ENCODE results near the gene WIZ. TPM values are rescaled to one million over a fixed set of nuclear protein-coding genes. Genes with fewer than 3 reads are reported as not detected.

Gene WIZ
- total and polyA plus RNA-seq, 2 of the 8 experiments (the other 6 are each of a cell fraction or from before 2014, with no cell fraction given), result 12.5 to 33.2 TPM

GRCh38 chr19:15456441-15456840 lies 6.7 kb upstream of the WIZ start:
- H2BK15ac ChIP-seq (ENCODE audit: low read length), result no peak overlapping the region
- H3K56ac ChIP-seq (replicated peaks; ENCODE audit: insufficient read length, low read depth, low read length), result no peak overlapping the region
- CTCF ChIA-PET (ENCODE audit: partially characterized antibody), result interaction anchor here (0.5 to 5.7 kb wide), 13 partner anchors 8 to 670 kb away, joined by 3 to 25 read pairs (median 4); partner anchors contain the start of genes AKAP8L and RASAL3
- H2BK5ac ChIP-seq (ENCODE audit: low read depth, low read length), result no peak overlapping the region
- WGBS, 2 experiments (ENCODE audit: extremely low coverage in 1 of 2, insufficient coverage in 1 of 2, insufficient read length in 1 of 2, insufficient replicate concordance in 2 of 2, low coverage in 1 of 2, low lambda C conversion rate in 2 of 2, missing lambda C conversion rate in 1 of 2), result 38% methylated on average over 13 of the region's 14 CpGs; no CpG with 5 or more reads in 1 of the 2 experiments
- H3K4ac ChIP-seq (replicated peaks; ENCODE audit: insufficient read length, low read depth, low read length), result no peak overlapping the region
- 0 out of 2 replicates have a peak overlapping the region, but pooled peaks have one; percentile 2 for H2AFZ ChIP-seq (ENCODE audit: low read length)
- peak overlapping the region; percentile 49 to 82 for H3K4me2 ChIP-seq (ENCODE audit: insufficient read depth in 1 of 2, low read depth in 2 of 2, low read length in 2 of 2)
- POLR2A ChIA-PET (ENCODE audit: partially characterized antibody), result interaction anchor here (1.1 kb wide), 2 partner anchors 35 to 38 kb away, joined by 3 to 6 read pairs; partner anchors contain the start of gene AKAP8L
- H3K79me1 ChIP-seq (ENCODE audit: low read depth, low read length), result no peaks in the 10 kb centered on the region
- peaks cover 20 to 69% (median 55%) of the 10 kb centered on the region in 4 experiments for H3K27me3 ChIP-seq (replicated peaks in 1 of 4; ENCODE audit: control insufficient read depth in 3 of 4, extremely low read depth in 1 of 4, insufficient read depth in 3 of 4, low read length in 3 of 4)
- no peak for TF ChIP-seq SIX5 (IDR thresholded peaks at IDR 0.05; ENCODE audit: low read depth, low read length)
- no peak for TF ChIP-seq PHF8 (conservative IDR thresholded peaks at IDR 0.05; ENCODE audit: low read depth, low read length)
- TF ChIP-seq TAF1 (IDR thresholded peaks at IDR 0.05; ENCODE audit: low read depth, low read length), result no peak
- TF ChIP-seq POLR2A (IDR thresholded peaks at IDR 0.05; ENCODE audit: control extremely low read depth in 1 of 2, low read depth in 2 of 2, low read length in 2 of 2), result no peak
- TF ChIP-seq TEAD4 (IDR thresholded peaks at IDR 0.05; ENCODE audit: low read depth, low read length), result no peak
- no peak for TF ChIP-seq YY1 (IDR thresholded peaks at IDR 0.05; ENCODE audit: low read depth, low read length)
- TF ChIP-seq BACH1 (IDR thresholded peaks at IDR 0.05; ENCODE audit: low read length), result no peak
- no peak for TF ChIP-seq TCF12 (IDR thresholded peaks at IDR 0.05; ENCODE audit: low read depth, low read length)
- no peak for TF ChIP-seq EP300 (IDR thresholded peaks at IDR 0.05; ENCODE audit: borderline replicate concordance in 1 of 2, low read depth in 2 of 2, low read length in 2 of 2)
- no peak for TF ChIP-seq GABPA (IDR thresholded peaks at IDR 0.05; ENCODE audit: borderline replicate concordance, insufficient read depth, low read length)
- no peak for TF ChIP-seq JUND (IDR thresholded peaks at IDR 0.05; ENCODE audit: low read length)
- no peak for TF ChIP-seq NRF1 (IDR thresholded peaks at IDR 0.05; ENCODE audit: low read depth, low read length)
- TF ChIP-seq CEBPB (IDR thresholded peaks at IDR 0.05; ENCODE audit: low read depth, low read length), result no peak
- no peak overlapping the region for H2BK20ac ChIP-seq (ENCODE audit: low read length)
- peak overlapping the region; percentile 50; the same call in 1 of the 2 replicates for H2BK12ac ChIP-seq (ENCODE audit: low read depth, low read length)
- DNase-seq (ENCODE audit: low read depth in 1 of 2, low spot score in 2 of 2) (no peak), FAIRE-seq (no peak)
- peak overlapping the region; percentile 1; the same call in 1 of the 2 replicates for H3K18ac ChIP-seq (ENCODE audit: extremely low read depth, low read length)
- no peaks in the 10 kb centered on the region for H3K9me3 ChIP-seq (ENCODE audit: insufficient read depth in 2 of 2, low read depth in 1 of 2, low read length in 1 of 2)
- no peaks in the 10 kb centered on the region for H3K79me2 ChIP-seq (ENCODE audit: control insufficient read depth in 1 of 2, insufficient read depth in 2 of 2, low read length in 2 of 2)
- no peak overlapping the region for H3K27ac ChIP-seq (ENCODE audit: low read depth, low read length)
- no peak overlapping the region for H2BK120ac ChIP-seq (replicated peaks; ENCODE audit: low read depth, low read length)
- H3K14ac ChIP-seq (ENCODE audit: insufficient read length), result no peak overlapping the region
- H3K36me3 ChIP-seq (ENCODE audit: control insufficient read depth in 2 of 4, insufficient read depth in 4 of 4, low read length in 3 of 4), result no peaks in the 10 kb centered on the region; a peak in 1 of 8 replicates
- H4K20me1 ChIP-seq (replicated peaks in 1 of 2; ENCODE audit: control insufficient read depth in 1 of 2, insufficient read depth in 2 of 2, low read length in 2 of 2), result peaks cover 0 to 6% of the 10 kb centered on the region in 2 experiments
- peak overlapping the region in 2 of 4 experiments; percentile 29 to 61; a peak in 5 of 8 replicates for H3K4me3 ChIP-seq (ENCODE audit: extremely low read depth in 1 of 4, insufficient read depth in 2 of 4, low read depth in 3 of 4, low read length in 4 of 4)
- no peak overlapping the region for H4K91ac ChIP-seq (replicated peaks; ENCODE audit: insufficient read length, low read length)
- peaks cover 13% of the 10 kb centered on the region; the same call in 1 of the 2 replicates for H3K23me2 ChIP-seq (ENCODE audit: low read depth, low read length)
- no peak overlapping the region for H3K23ac ChIP-seq (ENCODE audit: insufficient read length)
- no peak overlapping the region for H3K9ac ChIP-seq (replicated peaks in 1 of 4; ENCODE audit: extremely low read depth in 1 of 4, low read depth in 3 of 4, low read length in 3 of 4)
- H4K8ac ChIP-seq (ENCODE audit: extremely low read depth, insufficient read depth, low read length), result peak overlapping the region; percentile 60; the same call in 1 of the 2 replicates
- no peak overlapping the region for H2AK5ac ChIP-seq (ENCODE audit: low read depth, low read length)
- H4K5ac ChIP-seq (ENCODE audit: insufficient read length, low read depth, low read length), result no peak overlapping the region
- H3K4me1 ChIP-seq (replicated peaks in 1 of 4; ENCODE audit: control insufficient read depth in 3 of 4, insufficient read depth in 4 of 4, low read length in 3 of 4), result peaks cover 0 to 17% (median 10%) of the 10 kb centered on the region in 4 experiments; a peak in 5 of 7 replicates

Data from H1 (cell line).